Heart left ventricle (tissue), 16 donors: ENCODE results near the gene PDZD8. TPM values are rescaled to one million over a fixed set of nuclear protein-coding genes. Genes with fewer than 3 reads are reported as not detected.

ENCODE experiments used
- ATAC-seq, 4 donors: fragments of 200-7000 bp; cut with Tn5 transposase; one replicate each; pipeline ENCODE4 v1.9.1; 2020 to 2022; ENCODE audit warnings: moderate library complexity in 4 of 4, mild to moderate bottlenecking in 3 of 4, moderate number of reproducible peaks in 1 of 4
- DNase-seq, 5 donors: peaks; one replicate each; pipeline ENCODE4 v3.0.0-alpha.2; 2020
- H3K27ac ChIP-seq, 12 donors: fragments of 200-600 bp; sonication (generic) in 4 of 12; one replicate each; pipeline versions ENCODE4 v1.5.0 to v1.8.0; 2016 to 2022; ENCODE audit warnings: mild to moderate bottlenecking in 2 of 12
- H3K27me3 ChIP-seq, 9 donors: fragments of 200-600 bp; sonication (generic) in 2 of 9; one replicate each; pipeline versions ENCODE4 v1.5.1 to v1.8.0; 2016 to 2022; ENCODE audit warnings: mild to moderate bottlenecking in 3 of 9
- H3K36me3 ChIP-seq, 9 donors: fragments of 200-600 bp; sonication (generic) in 2 of 9; one replicate each; pipeline versions ENCODE4 v1.5.0 to v1.8.0; 2018 to 2022; ENCODE audit warnings: mild to moderate bottlenecking in 2 of 9
- H3K4me1 ChIP-seq, 12 donors: fragments of 200-600 bp; sonication (generic) in 4 of 12; one replicate each; pipeline versions ENCODE4 v1.5.0 to v1.8.0; 2016 to 2022; ENCODE audit warnings: mild to moderate bottlenecking in 3 of 12
- H3K4me3 ChIP-seq, 12 donors: fragments of 200-600 bp; sonication (generic) in 4 of 12; one replicate each; pipeline versions ENCODE4 v1.5.0 to v1.8.0; 2017 to 2022; ENCODE audit warnings: mild to moderate bottlenecking in 9 of 12, moderate library complexity in 4 of 12
- H3K9me3 ChIP-seq, 12 donors: fragments of 200-600 bp; sonication (generic) in 4 of 12; one replicate each; pipeline versions ENCODE4 v1.5.0 to v1.8.0; 2016 to 2022; ENCODE audit warnings: mild to moderate bottlenecking in 1 of 12
- POLR2A ChIP-seq, 2 donors: fragments of 450-650 bp; IDR thresholded peaks; one replicate each; pipeline ENCODE4 v1.6.1; 2017; ENCODE audit warnings: antibody characterized with exemption in 2 of 2, mild to moderate bottlenecking in 2 of 2, moderate library complexity in 2 of 2
- WGBS, 4 donors: extraction: QIAGEN DNeasy Blood & Tissue Kit in 2 of 4; methylation state at CpG; one replicate each; pipeline versions ENCODE4 v1.1.5 to v1.1.7; 2013 to 2018; 5-methylcytosine and 5-hydroxymethylcytosine counted together
- intact Hi-C, 10 donors: fragments of 100-400 bp; cut with DNase I; formaldehyde crosslinking; loops; one replicate each; pipeline versions ENCODE4 v1.11.1 to v1.14.2; 2022
- polyA plus RNA-seq, 2 donors: library from polyadenylated mRNA; stranded (reverse); fragments of 200-250 nt; gene quantifications; one replicate each; pipeline ENCODE4 v1.2.3, GENCODE V29; 2013
- total RNA-seq, 9 donors: library from RNA; depleted of rRNA in 2 of 9; stranded (reverse); fragments of >200 nt in 2 of 9; fragmentation: NEBNext Ultra II Directional in 3 of 9; extraction: Animal tissue kit (Norgen Biotek cat#: 25700) in 3 of 9; gene quantifications; one replicate each; pipeline versions ENCODE4 v1.1.0 to v1.2.4, GENCODE V29; 2016 to 2023
- TF ChIP-seq, protein P1 (sequence below), 12 donors: fragments of 200-600 bp; sonication (generic) in 4 of 12; IDR thresholded peaks; one replicate each; pipeline versions ENCODE4 v1.5.0 to v1.8.0; 2018 to 2022; ENCODE audit warnings: antibody characterized with exemption in 12 of 12, mild to moderate bottlenecking in 5 of 12
- donor health status: ischemic (EF 13 %, LVEDD 7.1; RV severe dilation, severe dysfunction).
- donor health status: healthy with polysubstance abuse.
- donor health status: DM: no; HTN: yes; CAD: no.
- donor health status: DM: no; HTN: no; CAD: no.
- donor health status: ischemic (EF 25% LVEDD 6.9; RV normal size, moderate dysfunction).
- donor health status: ischemic (EF 25% LVEDD 5.7; RV mildly dilated, moderate dysfunction).
- donor health status: healthy.
- donor health status: DM: yes; HTN: yes; CAD: no.
- donor health status: ischemic (EF 35%, LVEDD 5.7; RV mildly dilated, moderate dysfunction).
- donor health status: nonischemic (EF 11% LVEDD 7.7; RV severe dilation, severe dysfunction).
- donor health status: DM: yes; HTN: yes; CAD: no.
- donor health status: PGD.
- donor health status: ischemic (EF 29% LVEDD 5.4; RV normal size, mild dysfunction).
- donor health status: nonischemic (EF 23%, LVEDD 6.1; RV moderate dilation, normal function).

The PDZD8 gene
- total and polyA plus RNA-seq, 11 donors: 2.0 to 37.2 (median 24.1) TPM

- peaks cover 0 to 52% (median 12%) of the 10 kb centered on the region in 9 donors for H3K27me3 ChIP-seq
- DNase-seq (no peak), ATAC-seq (no peak)
- TF ChIP-seq, protein P1, sequence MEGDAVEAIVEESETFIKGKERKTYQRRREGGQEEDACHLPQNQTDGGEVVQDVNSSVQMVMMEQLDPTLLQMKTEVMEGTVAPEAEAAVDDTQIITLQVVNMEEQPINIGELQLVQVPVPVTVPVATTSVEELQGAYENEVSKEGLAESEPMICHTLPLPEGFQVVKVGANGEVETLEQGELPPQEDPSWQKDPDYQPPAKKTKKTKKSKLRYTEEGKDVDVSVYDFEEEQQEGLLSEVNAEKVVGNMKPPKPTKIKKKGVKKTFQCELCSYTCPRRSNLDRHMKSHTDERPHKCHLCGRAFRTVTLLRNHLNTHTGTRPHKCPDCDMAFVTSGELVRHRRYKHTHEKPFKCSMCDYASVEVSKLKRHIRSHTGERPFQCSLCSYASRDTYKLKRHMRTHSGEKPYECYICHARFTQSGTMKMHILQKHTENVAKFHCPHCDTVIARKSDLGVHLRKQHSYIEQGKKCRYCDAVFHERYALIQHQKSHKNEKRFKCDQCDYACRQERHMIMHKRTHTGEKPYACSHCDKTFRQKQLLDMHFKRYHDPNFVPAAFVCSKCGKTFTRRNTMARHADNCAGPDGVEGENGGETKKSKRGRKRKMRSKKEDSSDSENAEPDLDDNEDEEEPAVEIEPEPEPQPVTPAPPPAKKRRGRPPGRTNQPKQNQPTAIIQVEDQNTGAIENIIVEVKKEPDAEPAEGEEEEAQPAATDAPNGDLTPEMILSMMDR (IDR thresholded peaks at IDR 0.05): no peak
- TF ChIP-seq POLR2A (IDR thresholded peaks at IDR 0.05): no peak
- H3K36me3 ChIP-seq: no peaks in the 10 kb centered on the region
- WGBS, 4 donors: 50 to 77% (median 70%) methylated on average over 7 of the region's 7 CpGs
- H3K4me1 ChIP-seq: no peaks in the 10 kb centered on the region
- H3K9me3 ChIP-seq: no peaks in the 10 kb centered on the region
- no peak overlapping the region for H3K27ac ChIP-seq
- no peak overlapping the region for H3K4me3 ChIP-seq
- intact Hi-C loops: no loop called here
Measured at GRCh38 chr10:117262903-117263293, 112.3 kb downstream of the PDZD8 start.

- no peaks in the 10 kb centered on the region for H3K36me3 ChIP-seq
- intact Hi-C loops: no loop called here
- H3K27ac ChIP-seq: no peak overlapping the region
- DNase-seq: no peak
- no peak overlapping the region for H3K4me3 ChIP-seq
- no peaks in the 10 kb centered on the region for H3K4me1 ChIP-seq
- peaks cover 0 to 57% (median 12%) of the 10 kb centered on the region in 9 donors for H3K27me3 ChIP-seq
- ATAC-seq: no peak
- no peaks in the 10 kb centered on the region for H3K9me3 ChIP-seq
- no peak for TF ChIP-seq POLR2A (IDR thresholded peaks at IDR 0.05)
- TF ChIP-seq, protein P1 (IDR thresholded peaks at IDR 0.05): no peak
- 83 to 92% (median 85%) methylated on average over 9 to 10 of the region's 10 CpGs for WGBS, 4 donors
Measured at GRCh38 chr10:117262291-117262902, 112.8 kb downstream of the PDZD8 start.

DNA sequence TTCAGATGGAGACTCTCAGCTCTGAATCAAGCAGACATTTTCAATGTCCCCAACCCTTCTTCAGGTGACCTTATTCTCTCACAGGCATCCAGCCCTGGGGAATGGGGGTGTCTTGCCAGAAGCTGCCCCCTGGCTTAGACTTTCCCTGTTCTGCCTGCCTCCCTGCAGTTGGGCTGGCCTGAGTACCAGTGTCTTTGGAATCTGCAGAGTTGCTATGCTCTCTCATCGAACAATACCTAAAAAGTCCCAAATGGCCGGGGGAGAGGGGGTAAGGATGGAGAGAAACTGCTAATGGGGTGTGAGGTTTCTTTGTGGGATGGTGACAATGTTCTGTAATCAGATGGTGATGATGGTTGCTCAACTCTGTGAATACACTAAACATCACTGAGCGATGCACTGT, 113.7 kb downstream of the PDZD8 start:
- no peak for DNase-seq
- WGBS, 4 donors: 55 to 78% (median 73%) methylated on average over 3 of the region's 3 CpGs

GRCh38 chr10:117260084-117260483, 115.2 kb downstream of the PDZD8 start:
- H3K9me3 ChIP-seq: no peaks in the 10 kb centered on the region
- DNase-seq: no peak
- no peaks in the 10 kb centered on the region for H3K4me1 ChIP-seq
- intact Hi-C loops: no loop called here
- ATAC-seq: no peak
- H3K4me3 ChIP-seq: no peak overlapping the region
- no peak for TF ChIP-seq POLR2A (IDR thresholded peaks at IDR 0.05)
- TF ChIP-seq, protein P1 (IDR thresholded peaks at IDR 0.05): no peak
- no peaks in the 10 kb centered on the region for H3K36me3 ChIP-seq
- peaks cover 0 to 58% (median 12%) of the 10 kb centered on the region in 9 donors for H3K27me3 ChIP-seq
- H3K27ac ChIP-seq: no peak overlapping the region
- 23 to 36% (median 31%) methylated on average over 4 of the region's 4 CpGs for WGBS, 4 donors

More for the DNA sequence above, 113.7 kb downstream of the PDZD8 start:
- Histone ChIP-seq H3K36me3 (no peaks in the 10 kb centered on the region), H3K4me3 (no peak overlapping the region), H3K27ac (no peak overlapping the region), H3K4me1 (no peaks in the 10 kb centered on the region), H3K27me3 (peaks cover 0 to 57% (median 12%) of the 10 kb centered on the region in 9 donors), H3K9me3 (no peaks in the 10 kb centered on the region)
- intact Hi-C loops: no loop called here
- no peak for ATAC-seq
- no peak for TF ChIP-seq POLR2A (IDR thresholded peaks at IDR 0.05)
- TF ChIP-seq, protein P1 (IDR thresholded peaks at IDR 0.05): no peak
